ENCODE data around the gene DOCK4.

DOCK4 gene

DNA sequence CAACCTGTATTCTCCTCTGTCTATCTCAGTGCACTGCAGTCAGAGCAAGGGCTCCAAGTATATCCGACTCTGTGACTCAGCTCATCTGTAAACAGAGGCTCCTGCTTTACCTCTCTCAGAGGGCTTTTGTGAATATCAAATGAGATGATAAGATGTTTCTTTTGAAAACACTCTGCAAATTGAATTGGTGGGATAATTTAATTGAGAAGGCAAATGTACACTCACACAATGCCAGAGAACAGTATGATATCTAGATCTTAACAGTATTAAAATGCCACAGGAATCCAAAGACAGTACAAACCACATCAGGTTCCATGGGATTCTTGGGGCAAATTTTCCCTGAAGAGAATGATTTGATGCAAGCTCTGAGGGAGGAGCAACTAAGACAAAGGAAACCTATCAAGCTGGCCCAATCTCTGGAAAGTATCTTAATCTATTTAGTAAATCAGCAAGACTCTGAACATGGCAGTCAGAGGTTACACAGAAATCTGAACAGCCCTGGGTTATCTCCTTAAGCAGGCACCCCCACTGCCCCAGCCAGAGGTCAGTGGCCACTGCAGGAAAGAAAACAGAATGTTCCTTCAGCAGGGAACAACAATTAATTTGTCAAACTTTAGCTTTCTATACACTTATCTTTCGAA is 45.9 kb downstream of the DOCK4 start:
- no peak for TF ChIP-seq JUND (IDR thresholded peaks at IDR 0.05; ENCODE audit: low read depth)
- in situ Hi-C loops (cut with HindIII; ENCODE audit: low pct_unique_long_range_greater_than_20kb, low sequenced_read_pairs): no loop called here
- DNase-seq (ENCODE audit: low read depth in 1 of 2, low spot score in 1 of 2): no peak

GRCh38 chr7:112159351-112159750 is 46.8 kb downstream of the DOCK4 start:
- no peak for TF ChIP-seq JUND (IDR thresholded peaks at IDR 0.05; ENCODE audit: low read depth)
- in situ Hi-C loops (cut with HindIII; ENCODE audit: low pct_unique_long_range_greater_than_20kb, low sequenced_read_pairs): no loop called here
- DNase-seq (ENCODE audit: low read depth in 1 of 2, low spot score in 1 of 2): no peak

DNA sequence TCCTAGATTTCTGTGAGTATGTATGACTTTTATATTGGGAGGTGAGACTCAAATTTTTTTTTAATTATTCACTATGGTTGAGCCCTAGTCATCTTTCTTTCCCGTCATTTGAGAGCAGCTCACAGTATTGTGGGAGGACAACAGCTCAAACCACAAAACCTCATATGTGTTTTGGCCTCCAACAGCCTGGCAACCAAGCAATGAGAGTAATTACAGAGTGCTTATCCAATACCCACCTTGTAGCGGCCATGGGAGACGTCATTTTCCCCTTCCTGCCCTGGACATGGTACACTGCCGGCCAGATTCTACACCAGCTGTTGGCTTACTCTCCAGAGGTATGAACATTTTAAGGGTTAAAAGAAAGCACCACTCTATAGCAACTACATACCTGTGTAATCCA is 49.1 kb downstream of the DOCK4 start:
- no peak for DNase-seq (ENCODE audit: low read depth in 1 of 2, low spot score in 1 of 2)
- TF ChIP-seq JUND (IDR thresholded peaks at IDR 0.05; ENCODE audit: low read depth): no peak
- in situ Hi-C loops (cut with HindIII; ENCODE audit: low pct_unique_long_range_greater_than_20kb, low sequenced_read_pairs): no loop called here

DNA sequence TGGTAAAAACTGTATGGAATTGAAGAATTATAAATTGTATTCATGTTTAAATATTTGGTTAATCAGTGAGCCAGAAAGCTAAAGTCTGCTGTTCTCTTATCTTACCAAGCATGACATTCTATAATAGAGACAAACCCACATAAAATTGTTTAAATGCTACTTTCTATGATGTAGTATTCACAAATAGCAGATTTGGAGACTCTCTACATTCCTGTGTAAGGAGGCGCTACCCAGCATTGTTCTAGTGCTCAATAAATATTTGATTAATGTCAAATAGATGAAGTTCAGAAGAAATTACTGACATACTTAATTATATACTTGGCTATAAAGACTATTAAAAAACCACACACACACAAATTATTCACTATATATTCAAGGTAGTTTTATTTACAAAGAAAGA is 49.8 kb downstream of the DOCK4 start:
- no peak for TF ChIP-seq JUND (IDR thresholded peaks at IDR 0.05; ENCODE audit: low read depth)
- in situ Hi-C loops (cut with HindIII; ENCODE audit: low pct_unique_long_range_greater_than_20kb, low sequenced_read_pairs): no loop called here
- DNase-seq (ENCODE audit: low read depth in 1 of 2, low spot score in 1 of 2): no peak

- no peak for TF ChIP-seq JUND (IDR thresholded peaks at IDR 0.05; ENCODE audit: low read depth)
- in situ Hi-C loops (cut with HindIII; ENCODE audit: low pct_unique_long_range_greater_than_20kb, low sequenced_read_pairs): no loop called here
- no peak for DNase-seq (ENCODE audit: low read depth in 1 of 2, low spot score in 1 of 2)
Measured at GRCh38 chr7:112154690-112155089, 51.5 kb downstream of the DOCK4 start.

GRCh38 chr7:112152186-112152585 is 54.0 kb downstream of the DOCK4 start:
- in situ Hi-C loops (cut with HindIII; ENCODE audit: low pct_unique_long_range_greater_than_20kb, low sequenced_read_pairs): no loop called here
- no peak for TF ChIP-seq JUND (IDR thresholded peaks at IDR 0.05; ENCODE audit: low read depth)
- no peak for DNase-seq (ENCODE audit: low read depth in 1 of 2, low spot score in 1 of 2)

DNA sequence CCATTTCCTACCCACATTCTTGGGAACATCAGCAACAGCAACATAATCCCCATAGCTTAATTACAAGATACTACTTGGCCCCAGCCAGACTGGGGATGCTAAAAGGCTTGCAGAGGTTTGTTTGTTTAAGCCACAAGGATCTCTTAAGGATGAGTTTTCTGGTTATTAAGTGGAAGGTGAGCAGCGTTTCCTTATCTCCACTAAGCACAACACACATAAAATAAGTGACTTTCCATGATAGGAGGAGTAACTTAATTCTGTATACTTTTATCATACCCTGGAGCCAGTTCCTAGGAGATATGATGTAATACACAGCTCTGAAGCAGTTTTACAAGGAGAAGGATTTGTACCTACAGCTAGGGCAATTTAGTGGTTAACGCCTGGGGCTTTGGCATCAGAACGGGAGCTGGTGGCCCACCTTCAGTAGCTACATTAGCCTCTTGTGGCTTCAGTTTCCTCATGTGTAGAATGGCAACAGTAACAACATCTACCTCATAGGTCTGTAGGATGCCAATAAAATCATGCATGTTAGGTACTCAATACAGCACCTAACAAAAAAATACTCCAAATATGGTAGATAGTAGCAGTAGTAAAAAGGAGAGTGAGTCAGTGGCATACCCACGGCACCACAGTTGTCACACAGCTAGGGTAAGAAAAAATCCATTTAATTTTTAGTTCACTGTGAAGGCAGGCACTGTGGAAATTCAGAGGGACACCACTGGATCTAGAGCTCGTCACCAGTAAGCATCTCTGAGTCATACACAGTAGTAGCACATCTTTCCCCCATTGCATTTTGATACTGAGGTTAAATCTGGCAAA is 55.2 kb downstream of the DOCK4 start:
- in situ Hi-C loops (cut with HindIII; ENCODE audit: low pct_unique_long_range_greater_than_20kb, low sequenced_read_pairs): no loop called here
- no peak for DNase-seq (ENCODE audit: low read depth in 1 of 2, low spot score in 1 of 2)
- no peak for TF ChIP-seq JUND (IDR thresholded peaks at IDR 0.05; ENCODE audit: low read depth)

- TF ChIP-seq JUND (IDR thresholded peaks at IDR 0.05; ENCODE audit: low read depth): no peak
- DNase-seq (ENCODE audit: low read depth in 1 of 2, low spot score in 1 of 2): no peak
- in situ Hi-C loops (cut with HindIII; ENCODE audit: low pct_unique_long_range_greater_than_20kb, low sequenced_read_pairs): no loop called here
Measured at GRCh38 chr7:112149734-112150133, 56.5 kb downstream of the DOCK4 start.

GRCh38 chr7:112147793-112148361 is 58.3 kb downstream of the DOCK4 start:
- in situ Hi-C loops (cut with HindIII; ENCODE audit: low pct_unique_long_range_greater_than_20kb, low sequenced_read_pairs): no loop called here
- no peak for TF ChIP-seq JUND (IDR thresholded peaks at IDR 0.05; ENCODE audit: low read depth)
- no peak for DNase-seq (ENCODE audit: low read depth in 1 of 2, low spot score in 1 of 2)

DNA sequence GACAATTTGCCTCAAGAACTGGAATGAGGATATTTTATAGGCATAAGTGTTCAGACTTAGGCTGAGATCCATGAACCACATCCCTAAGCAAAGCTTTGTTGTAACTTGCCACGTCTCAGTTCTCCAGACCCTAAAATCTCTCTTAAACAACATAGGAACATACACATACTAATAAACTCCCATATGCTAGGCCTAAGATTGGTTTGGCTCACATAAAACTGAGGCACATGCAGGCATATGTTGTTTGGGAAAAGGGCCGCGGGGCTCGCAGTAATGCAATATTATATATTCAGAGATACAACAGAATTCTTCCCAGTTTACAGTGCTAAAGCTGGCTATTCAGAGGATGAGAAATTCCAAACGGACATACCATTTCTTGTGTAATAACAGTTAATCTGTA is 61.0 kb downstream of the DOCK4 start:
- TF ChIP-seq JUND (IDR thresholded peaks at IDR 0.05; ENCODE audit: low read depth): no peak
- in situ Hi-C loops (cut with HindIII; ENCODE audit: low pct_unique_long_range_greater_than_20kb, low sequenced_read_pairs): no loop called here
- no peak for DNase-seq (ENCODE audit: low read depth in 1 of 2, low spot score in 1 of 2)

DNA sequence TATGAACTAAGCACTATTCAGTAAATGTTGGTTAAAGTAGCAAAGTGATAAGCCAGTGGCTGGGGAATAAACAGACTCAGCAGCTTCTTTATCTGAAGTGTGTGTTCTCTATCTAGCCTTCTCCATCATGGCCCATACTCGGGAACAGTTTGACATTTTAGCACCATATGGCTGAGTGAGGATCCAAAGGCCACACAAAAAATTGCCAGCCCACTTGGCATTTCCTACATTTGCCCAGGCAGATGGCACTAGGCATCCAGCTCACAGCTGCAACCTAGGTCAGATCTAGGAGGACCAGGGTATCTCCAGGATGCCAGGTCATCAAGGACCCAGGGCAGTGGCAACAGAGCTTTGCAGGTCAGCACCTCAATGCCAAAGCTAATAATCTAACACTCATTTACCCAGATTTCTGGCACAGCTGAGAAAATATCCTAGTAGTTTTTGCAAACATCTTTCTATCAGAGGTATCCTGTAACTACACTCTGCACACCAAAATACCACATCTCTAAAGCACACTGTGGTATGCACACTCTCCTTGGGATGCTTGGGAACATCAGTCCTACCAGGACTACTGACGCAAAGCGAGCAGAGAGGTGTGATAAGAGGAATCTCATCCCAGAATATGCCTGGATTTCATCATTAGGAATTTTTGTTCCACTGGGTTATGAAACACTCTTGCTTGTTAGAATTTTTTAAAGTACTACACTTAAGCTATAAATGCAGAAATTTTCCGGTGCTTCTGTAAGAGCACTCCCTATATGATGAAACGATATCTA is 61.7 kb downstream of the DOCK4 start:
- no peak for DNase-seq (ENCODE audit: low read depth in 1 of 2, low spot score in 1 of 2)
- TF ChIP-seq JUND (IDR thresholded peaks at IDR 0.05; ENCODE audit: low read depth): no peak
- in situ Hi-C loops (cut with HindIII; ENCODE audit: low pct_unique_long_range_greater_than_20kb, low sequenced_read_pairs): no loop called here

DNA sequence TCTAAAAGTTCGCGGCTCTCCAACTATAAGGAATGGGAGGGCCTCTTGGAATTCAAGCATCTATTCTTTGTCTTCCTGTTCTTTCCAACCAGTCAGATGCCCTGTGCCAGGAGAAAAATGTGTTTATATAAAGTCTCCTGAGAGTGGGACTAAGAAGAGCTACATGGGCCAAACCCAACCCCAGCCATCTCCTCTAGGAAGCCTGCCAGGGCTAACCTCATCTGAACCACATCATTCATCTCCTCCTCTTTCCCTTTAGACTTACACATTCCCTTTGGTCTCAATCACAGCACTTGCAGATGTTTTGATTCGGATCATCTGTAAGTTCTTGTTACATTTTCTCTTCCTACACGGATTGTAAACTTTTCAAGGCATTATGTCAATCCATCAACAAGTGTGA is 62.6 kb downstream of the DOCK4 start:
- in situ Hi-C loops (cut with HindIII; ENCODE audit: low pct_unique_long_range_greater_than_20kb, low sequenced_read_pairs): no loop called here
- DNase-seq (ENCODE audit: low read depth in 1 of 2, low spot score in 1 of 2): no peak
- no peak for TF ChIP-seq JUND (IDR thresholded peaks at IDR 0.05; ENCODE audit: low read depth)

- in situ Hi-C loops (cut with HindIII; ENCODE audit: low pct_unique_long_range_greater_than_20kb, low sequenced_read_pairs): no loop called here
- no peak for TF ChIP-seq JUND (IDR thresholded peaks at IDR 0.05; ENCODE audit: low read depth)
- DNase-seq (ENCODE audit: low read depth in 1 of 2, low spot score in 1 of 2): no peak
Measured at GRCh38 chr7:112143136-112143535, 63.1 kb downstream of the DOCK4 start.
